Ovary (tissue), 3 donors: ENCODE data around the gene HDAC1.

Source experiments
- EP300 ChIP-seq: sonication (generic); formaldehyde crosslinking; IDR thresholded peaks from one replicate; pipeline ENCODE4 v1.6.1; 2017; ENCODE audit warnings: antibody characterized with exemption
- POLR2A ChIP-seq: fragments of 450-650 bp; IDR thresholded peaks from one replicate; pipeline ENCODE4 v1.6.1; 2017; ENCODE audit warnings: antibody characterized with exemption, mild to moderate bottlenecking, moderate library complexity
- TF ChIP-seq, protein P1 (sequence below), 3 donors: fragments of 450-650 bp in 2 of 3; fragments of 200-600 bp in 1 of 3; IDR thresholded peaks; one replicate each; pipeline versions ENCODE4 v1.5.1 to v1.8.0; 2016 to 2022; ENCODE audit warnings: antibody characterized with exemption in 3 of 3, mild to moderate bottlenecking in 1 of 3
- donor health status: DM: no; HTN: no; CAD: no.

DNA sequence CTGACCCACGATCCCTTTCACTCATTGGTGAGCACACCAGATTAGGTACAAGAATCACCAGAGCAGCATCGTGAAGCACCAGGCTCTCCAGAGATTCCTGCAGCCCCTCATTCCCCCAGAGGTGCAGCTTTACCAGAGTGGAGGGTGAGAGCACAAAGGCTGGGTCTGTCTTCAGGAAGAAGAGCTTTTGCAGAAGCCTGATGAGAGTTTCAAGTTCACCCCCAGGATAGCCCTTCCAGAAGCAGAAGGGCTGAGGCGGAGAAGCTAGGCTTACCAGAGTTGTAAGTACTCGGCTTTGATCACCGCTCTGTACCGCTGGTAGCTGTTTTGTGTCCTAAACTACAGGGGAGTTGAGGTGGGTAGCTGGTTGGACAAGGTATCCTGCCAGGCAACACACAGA is 73.6 kb downstream of the HDAC1 start:
- TF ChIP-seq, protein P1, sequence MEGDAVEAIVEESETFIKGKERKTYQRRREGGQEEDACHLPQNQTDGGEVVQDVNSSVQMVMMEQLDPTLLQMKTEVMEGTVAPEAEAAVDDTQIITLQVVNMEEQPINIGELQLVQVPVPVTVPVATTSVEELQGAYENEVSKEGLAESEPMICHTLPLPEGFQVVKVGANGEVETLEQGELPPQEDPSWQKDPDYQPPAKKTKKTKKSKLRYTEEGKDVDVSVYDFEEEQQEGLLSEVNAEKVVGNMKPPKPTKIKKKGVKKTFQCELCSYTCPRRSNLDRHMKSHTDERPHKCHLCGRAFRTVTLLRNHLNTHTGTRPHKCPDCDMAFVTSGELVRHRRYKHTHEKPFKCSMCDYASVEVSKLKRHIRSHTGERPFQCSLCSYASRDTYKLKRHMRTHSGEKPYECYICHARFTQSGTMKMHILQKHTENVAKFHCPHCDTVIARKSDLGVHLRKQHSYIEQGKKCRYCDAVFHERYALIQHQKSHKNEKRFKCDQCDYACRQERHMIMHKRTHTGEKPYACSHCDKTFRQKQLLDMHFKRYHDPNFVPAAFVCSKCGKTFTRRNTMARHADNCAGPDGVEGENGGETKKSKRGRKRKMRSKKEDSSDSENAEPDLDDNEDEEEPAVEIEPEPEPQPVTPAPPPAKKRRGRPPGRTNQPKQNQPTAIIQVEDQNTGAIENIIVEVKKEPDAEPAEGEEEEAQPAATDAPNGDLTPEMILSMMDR (IDR thresholded peaks at IDR 0.05): no peak
- TF ChIP-seq EP300 (no peak), POLR2A (no peak)
